Measurements from ENCODE around the gene SEC14L2. TPM values are rescaled to one million over a fixed set of nuclear protein-coding genes. Genes with fewer than 3 reads are reported as not detected.

SEC14L2 gene
- total RNA-seq, 1 donor from 2014 or later = 5.7 TPM

DNA sequence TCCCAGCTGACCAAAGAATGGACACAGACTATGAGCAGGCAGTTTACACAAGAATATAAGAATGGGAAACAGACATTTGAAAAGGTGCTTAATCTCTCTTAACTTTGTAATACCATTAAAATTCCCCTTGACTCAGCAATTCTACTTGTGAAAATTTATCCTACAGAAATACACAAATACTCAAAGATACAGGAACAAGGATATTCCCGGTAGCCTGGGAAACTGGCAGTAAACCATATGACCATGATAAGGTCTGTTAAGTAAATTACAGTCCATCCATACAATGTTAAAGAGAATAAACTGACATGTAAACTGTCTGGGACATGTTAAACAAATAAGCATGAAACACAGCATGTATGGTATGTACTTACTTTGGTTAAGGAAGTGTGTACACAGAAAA is 20.0 kb downstream of the SEC14L2 start:
- no peak overlapping the region for H3K4me2 ChIP-seq
- no peak overlapping the region for H3K27ac Mint-ChIP-seq
- H3K4me3 ChIP-seq = no peak overlapping the region
- no peak overlapping the region for H3K27ac ChIP-seq
- no peaks in the 10 kb centered on the region for H3K9me3 ChIP-seq (ENCODE audit: low read depth)
- no peaks in the 10 kb centered on the region for H3K27me3 ChIP-seq
- no peak for DNase-seq (ENCODE audit: low spot score)
- H3K36me3 Mint-ChIP-seq = peaks cover 40% of the 10 kb centered on the region
- TF ChIP-seq EZH2phosphoT487 (IDR thresholded peaks at IDR 0.05) (no peak), EZH2 (IDR thresholded peaks at IDR 0.05) (no peak)
- TF ChIP-seq, protein P1, sequence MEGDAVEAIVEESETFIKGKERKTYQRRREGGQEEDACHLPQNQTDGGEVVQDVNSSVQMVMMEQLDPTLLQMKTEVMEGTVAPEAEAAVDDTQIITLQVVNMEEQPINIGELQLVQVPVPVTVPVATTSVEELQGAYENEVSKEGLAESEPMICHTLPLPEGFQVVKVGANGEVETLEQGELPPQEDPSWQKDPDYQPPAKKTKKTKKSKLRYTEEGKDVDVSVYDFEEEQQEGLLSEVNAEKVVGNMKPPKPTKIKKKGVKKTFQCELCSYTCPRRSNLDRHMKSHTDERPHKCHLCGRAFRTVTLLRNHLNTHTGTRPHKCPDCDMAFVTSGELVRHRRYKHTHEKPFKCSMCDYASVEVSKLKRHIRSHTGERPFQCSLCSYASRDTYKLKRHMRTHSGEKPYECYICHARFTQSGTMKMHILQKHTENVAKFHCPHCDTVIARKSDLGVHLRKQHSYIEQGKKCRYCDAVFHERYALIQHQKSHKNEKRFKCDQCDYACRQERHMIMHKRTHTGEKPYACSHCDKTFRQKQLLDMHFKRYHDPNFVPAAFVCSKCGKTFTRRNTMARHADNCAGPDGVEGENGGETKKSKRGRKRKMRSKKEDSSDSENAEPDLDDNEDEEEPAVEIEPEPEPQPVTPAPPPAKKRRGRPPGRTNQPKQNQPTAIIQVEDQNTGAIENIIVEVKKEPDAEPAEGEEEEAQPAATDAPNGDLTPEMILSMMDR (IDR thresholded peaks at IDR 0.05) = no peak
- H4K20me1 ChIP-seq (ENCODE audit: low read depth) = no peaks in the 10 kb centered on the region
- H3K4me1 ChIP-seq = peaks cover under 1% of the 10 kb centered on the region
- H3K9me3 Mint-ChIP-seq = no peaks in the 10 kb centered on the region
- peaks cover 2% of the 10 kb centered on the region for H3F3A ChIP-seq (ENCODE audit: low read depth)
- no peaks in the 10 kb centered on the region for H3K79me2 ChIP-seq (ENCODE audit: low read depth)
- no peak overlapping the region for H2AFZ ChIP-seq (replicated peaks)
- H3K4me1 Mint-ChIP-seq = peaks cover 20% of the 10 kb centered on the region
- H3K36me3 ChIP-seq = no peaks in the 10 kb centered on the region
- no peak overlapping the region for H3K4me3 Mint-ChIP-seq
- H3K9ac ChIP-seq = no peak overlapping the region
- H3K27me3 Mint-ChIP-seq (ENCODE audit: insufficient read depth, low read depth) = no peaks in the 10 kb centered on the region

DNA sequence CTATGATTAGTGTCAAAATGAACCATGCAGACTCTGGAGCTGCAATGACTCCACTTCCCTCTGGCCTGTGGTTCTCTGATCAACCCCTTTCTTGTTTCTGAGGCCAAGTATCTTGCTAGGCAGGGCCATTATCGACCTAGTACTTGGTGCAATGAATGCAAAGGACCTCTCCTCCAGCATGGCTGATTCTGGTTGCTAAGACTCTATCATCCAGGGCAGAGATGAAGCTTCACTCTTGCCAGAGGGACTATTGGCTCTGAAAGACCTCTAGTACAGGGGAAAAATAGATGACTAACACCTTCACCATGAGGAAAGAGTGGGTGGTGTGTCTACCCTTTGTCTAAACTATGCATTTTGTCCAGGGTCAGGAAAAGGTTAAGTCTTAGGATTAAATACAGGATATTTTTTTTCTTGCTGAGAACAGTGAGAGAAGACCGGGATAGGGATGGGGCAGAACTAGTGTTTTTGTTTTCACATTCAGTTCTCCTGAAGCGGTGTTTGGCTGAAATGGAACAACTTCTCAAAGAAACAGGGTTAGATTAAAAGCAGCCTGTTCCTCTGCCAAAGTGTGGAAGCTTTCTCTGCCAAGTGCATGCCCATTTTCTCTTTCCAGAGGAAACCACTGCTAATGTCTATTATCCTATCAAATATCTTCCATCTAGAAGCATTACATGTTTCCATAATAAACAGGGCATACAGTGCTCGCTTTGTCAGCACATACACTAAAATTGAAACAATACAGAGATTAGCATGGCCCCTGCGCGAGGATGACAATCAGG is 23.7 kb downstream of the SEC14L2 start:
- H3K9me3 ChIP-seq (ENCODE audit: low read depth) = no peaks in the 10 kb centered on the region
- no peak overlapping the region for H3K9ac ChIP-seq
- H3F3A ChIP-seq (ENCODE audit: low read depth) = peaks cover 37% of the 10 kb centered on the region
- H2AFZ ChIP-seq (replicated peaks) = no peak overlapping the region
- H3K27ac ChIP-seq = no peak overlapping the region
- H3K27me3 Mint-ChIP-seq (ENCODE audit: insufficient read depth, low read depth) = peaks cover 3% of the 10 kb centered on the region
- H3K79me2 ChIP-seq (ENCODE audit: low read depth) = no peaks in the 10 kb centered on the region
- H3K4me1 ChIP-seq = peaks cover 10% of the 10 kb centered on the region
- H3K4me3 ChIP-seq = no peak overlapping the region
- no peaks in the 10 kb centered on the region for H3K27me3 ChIP-seq
- TF ChIP-seq EZH2 (IDR thresholded peaks at IDR 0.05) (no peak), EZH2phosphoT487 (IDR thresholded peaks at IDR 0.05) (no peak)
- TF ChIP-seq, protein P1 (IDR thresholded peaks at IDR 0.05) = no peak
- H3K9me3 Mint-ChIP-seq = no peaks in the 10 kb centered on the region
- no peak overlapping the region for H3K4me2 ChIP-seq
- no peaks in the 10 kb centered on the region for H3K36me3 ChIP-seq
- no peak overlapping the region for H3K27ac Mint-ChIP-seq
- DNase-seq (ENCODE audit: low spot score) = no peak
- H3K4me3 Mint-ChIP-seq = no peak overlapping the region
- no peaks in the 10 kb centered on the region for H4K20me1 ChIP-seq (ENCODE audit: low read depth)
- H3K36me3 Mint-ChIP-seq = peaks cover 28% of the 10 kb centered on the region
- peaks cover 43% of the 10 kb centered on the region for H3K4me1 Mint-ChIP-seq

DNA sequence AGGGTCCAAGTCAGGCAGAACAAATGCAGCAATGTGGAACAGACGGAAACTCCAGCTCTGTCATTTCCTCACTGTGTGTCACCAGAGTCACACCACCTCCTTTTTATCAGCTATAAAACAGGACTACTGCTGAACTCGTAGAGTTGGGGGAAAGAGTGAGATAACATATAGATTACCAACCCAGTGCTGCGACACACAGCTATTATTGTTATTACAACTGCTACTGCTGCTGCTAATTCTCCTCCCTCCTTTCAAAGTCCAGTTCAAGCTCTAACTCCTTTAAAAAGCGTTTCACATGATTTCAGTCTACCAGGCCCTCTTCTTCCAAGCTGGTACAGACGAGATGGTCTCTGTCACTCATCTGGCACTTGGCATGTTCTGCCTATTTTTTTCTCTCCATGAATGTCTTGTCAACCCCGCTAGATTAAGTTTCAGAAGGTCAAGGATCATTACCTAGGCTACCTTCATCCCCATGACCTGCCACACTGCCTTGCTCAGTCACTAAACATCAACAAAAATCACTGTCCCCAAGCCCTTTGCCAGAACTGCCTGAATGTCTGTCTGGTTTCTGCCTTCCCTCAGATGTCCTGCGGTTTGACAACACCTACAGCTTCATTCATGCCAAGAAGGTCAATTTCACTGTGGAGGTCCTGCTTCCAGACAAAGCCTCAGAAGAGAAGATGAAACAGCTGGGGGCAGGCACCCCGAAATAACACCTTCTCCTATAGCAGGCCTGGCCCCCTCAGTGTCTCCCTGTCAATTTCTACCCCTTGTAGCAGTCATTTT is 25.1 kb downstream of the SEC14L2 start:
- Mint-ChIP-seq H3K9me3 (no peaks in the 10 kb centered on the region), H3K27ac (peak overlapping the region; percentile 98)
- peaks cover 10% of the 10 kb centered on the region for H3K4me1 ChIP-seq

More for the DNA sequence above, 25.1 kb downstream of the SEC14L2 start:
- H3K9me3 ChIP-seq (ENCODE audit: low read depth) = no peaks in the 10 kb centered on the region
- Mint-ChIP-seq H3K27me3 (ENCODE audit: insufficient read depth, low read depth) (peaks cover 5% of the 10 kb centered on the region), H3K4me1 (peaks cover 52% of the 10 kb centered on the region), H3K36me3 (peaks cover 16% of the 10 kb centered on the region), H3K4me3 (peak overlapping the region; percentile 96)
- H4K20me1 ChIP-seq (ENCODE audit: low read depth) = peaks cover 7% of the 10 kb centered on the region
- no peaks in the 10 kb centered on the region for H3K79me2 ChIP-seq (ENCODE audit: low read depth)
- H3F3A ChIP-seq (ENCODE audit: low read depth) = peaks cover 41% of the 10 kb centered on the region
- H2AFZ ChIP-seq (replicated peaks) = no peak overlapping the region
- peak overlapping the region; percentile 81 for H3K4me2 ChIP-seq
- TF ChIP-seq, protein P1 (IDR thresholded peaks at IDR 0.05) = no peak
- TF ChIP-seq EZH2phosphoT487 (IDR thresholded peaks at IDR 0.05) = no peak
- TF ChIP-seq EZH2 (IDR thresholded peaks at IDR 0.05) = no peak
- no peak overlapping the region for H3K27ac ChIP-seq
- no peak for DNase-seq (ENCODE audit: low spot score)
- H3K4me3 ChIP-seq = peak overlapping the region; percentile 55
- H3K27me3 ChIP-seq = no peaks in the 10 kb centered on the region
- no peak overlapping the region for H3K9ac ChIP-seq
- no peaks in the 10 kb centered on the region for H3K36me3 ChIP-seq
